ENCODE data around the gene B3GNT9.
A peak's percentile ranks its signal among the peaks of the same experiment; 100 is the strongest.

Gene B3GNT9, protein sequence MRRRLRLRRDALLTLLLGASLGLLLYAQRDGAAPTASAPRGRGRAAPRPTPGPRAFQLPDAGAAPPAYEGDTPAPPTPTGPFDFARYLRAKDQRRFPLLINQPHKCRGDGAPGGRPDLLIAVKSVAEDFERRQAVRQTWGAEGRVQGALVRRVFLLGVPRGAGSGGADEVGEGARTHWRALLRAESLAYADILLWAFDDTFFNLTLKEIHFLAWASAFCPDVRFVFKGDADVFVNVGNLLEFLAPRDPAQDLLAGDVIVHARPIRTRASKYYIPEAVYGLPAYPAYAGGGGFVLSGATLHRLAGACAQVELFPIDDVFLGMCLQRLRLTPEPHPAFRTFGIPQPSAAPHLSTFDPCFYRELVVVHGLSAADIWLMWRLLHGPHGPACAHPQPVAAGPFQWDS

DNA sequence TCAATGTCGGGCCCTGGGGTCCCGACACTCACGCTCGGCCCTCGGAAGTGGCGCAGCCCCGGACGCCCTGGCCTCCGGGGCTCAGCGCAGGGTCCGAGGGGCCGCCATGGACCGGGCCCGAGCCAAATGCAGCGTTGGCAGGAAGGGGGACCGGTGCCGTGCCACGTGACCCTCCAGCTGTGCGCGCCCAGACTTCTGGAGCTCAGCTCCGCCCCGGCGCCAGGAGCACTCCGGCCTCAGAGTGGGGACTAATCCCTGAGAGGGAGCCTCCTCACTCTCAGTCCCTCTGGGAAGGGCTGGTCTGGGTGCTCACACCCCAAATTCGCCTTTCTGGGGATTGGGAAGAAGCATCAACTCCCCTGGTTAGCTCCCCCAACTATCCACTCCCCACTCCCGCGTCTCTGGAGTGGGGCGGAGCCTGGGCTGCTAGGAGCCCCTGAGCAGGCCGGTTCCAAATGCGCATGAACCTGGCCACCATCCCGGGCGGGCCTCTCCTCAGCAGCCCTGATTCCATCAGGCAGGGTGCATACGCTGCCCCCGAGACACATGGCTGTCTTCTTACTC is at the start of gene B3GNT9:
Gene B3GNT9, minus strand, starts transcription at position 166 of the 564 bp plus-strand sequence. CDS start 513 bp downstream, outside the sequence.
- DNase-seq, result no peak

DNA sequence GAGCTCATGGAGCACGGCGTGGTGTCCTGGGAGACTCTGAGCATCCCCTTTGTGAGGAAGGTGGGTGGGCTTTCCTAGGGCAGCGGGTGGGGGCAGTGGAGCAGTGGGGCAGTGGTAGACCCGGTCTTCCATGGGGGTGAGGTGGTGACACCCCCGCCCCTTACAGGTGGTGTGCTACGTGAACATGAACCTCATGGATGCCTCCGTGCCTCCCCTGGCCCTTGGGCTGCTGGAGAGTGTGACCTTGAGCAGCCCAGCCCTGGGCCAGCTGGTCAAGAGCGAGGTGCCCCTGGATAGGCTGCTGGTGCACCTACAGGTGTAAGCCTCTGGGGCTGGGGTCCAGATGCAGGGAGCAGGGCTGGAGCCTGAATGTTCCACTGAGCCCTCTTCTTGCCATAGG is 49.7 kb upstream of the B3GNT9 start:
- no peak for DNase-seq

DNA sequence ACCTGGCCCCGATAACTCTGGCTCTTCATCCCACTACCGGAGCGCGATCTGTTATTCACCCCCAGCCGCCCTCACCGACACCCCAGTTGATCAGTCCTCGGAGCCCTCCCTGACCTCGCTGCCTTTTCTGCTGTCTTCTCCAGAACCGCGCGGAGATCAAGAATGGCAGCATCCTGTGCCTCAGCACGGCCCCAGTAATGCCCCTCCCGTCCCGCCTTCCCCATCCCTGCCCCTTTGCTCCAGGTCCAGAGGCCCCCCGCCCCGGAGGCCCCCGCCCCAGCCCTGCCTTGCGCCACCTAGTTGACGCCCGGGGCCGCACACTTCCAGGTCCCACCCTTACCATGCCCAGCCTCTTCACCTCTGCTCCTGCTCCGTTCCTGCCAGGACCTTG is 49.0 kb upstream of the B3GNT9 start:
- DNase-seq, result no peak

DNA sequence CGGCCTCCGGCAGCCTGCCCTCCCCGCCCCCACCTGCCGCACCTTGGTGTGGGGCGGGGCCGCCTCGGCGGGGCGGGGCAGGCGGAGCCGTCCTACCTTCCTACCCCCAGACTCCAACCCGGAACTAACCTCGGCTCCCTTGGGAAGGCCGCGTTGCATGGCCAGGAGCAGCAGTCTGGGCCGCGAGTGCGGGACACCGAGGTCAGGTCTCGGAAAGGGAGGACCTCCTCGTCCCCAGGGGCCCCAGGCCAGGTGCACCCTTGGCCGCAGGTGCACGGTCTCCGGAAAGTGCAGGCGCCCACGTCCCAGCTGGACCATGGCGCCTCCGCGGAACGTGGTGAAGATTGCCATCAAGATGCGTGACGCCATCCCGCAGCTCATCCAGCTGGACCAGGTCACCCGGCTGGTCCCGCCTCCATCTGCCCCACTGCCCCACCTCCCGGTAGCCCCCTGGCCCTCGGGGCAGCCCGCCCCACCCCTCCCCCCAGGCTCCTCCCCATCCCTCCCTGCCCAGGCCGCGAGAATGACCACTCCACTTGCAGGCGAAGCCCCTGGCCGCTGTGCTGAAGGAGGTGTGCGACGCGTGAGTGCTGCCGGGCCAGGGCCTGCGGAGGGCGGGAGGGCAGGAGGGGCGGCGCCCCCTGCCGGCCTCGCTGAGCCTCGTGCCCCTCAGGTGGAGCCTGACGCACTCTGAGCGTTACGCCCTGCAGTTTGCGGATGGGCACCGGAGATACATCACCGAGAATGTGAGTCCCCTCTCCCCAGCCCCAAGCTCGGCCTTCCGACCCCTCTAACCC is 48.4 kb upstream of the B3GNT9 start, which contains the start of gene ELMO3:
Gene ELMO3, plus strand, starts transcription at position 121 of the 797 bp plus-strand sequence. Its CDS starts 196 bp downstream, at position 317.
- no peak for DNase-seq

DNA sequence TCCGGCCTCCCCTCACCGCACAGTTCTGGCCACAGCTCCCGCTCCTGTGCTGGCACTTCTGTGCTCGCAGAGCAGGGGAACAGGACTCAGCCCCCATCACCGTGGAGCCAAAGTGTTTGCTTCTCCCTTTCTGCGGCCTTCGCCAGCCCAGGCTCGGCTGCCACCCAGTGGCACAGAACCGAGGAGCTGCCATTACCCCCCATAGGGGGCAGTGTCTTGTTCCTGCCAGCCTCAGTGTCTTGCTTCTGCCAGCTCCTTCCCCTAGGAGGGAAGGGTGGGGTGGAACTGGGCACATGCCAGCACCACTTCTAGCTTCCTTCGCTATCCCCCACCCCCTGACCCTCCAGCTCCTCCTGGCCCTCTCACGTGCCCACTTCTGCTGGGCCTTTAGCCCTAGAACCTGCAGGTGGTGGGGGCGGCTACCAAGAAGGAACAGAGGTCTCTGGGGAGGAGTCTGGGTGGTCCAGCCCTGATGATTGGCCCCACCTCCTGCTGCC is 47.5 kb upstream of the B3GNT9 start:
- DNase-seq, result no peak

DNA sequence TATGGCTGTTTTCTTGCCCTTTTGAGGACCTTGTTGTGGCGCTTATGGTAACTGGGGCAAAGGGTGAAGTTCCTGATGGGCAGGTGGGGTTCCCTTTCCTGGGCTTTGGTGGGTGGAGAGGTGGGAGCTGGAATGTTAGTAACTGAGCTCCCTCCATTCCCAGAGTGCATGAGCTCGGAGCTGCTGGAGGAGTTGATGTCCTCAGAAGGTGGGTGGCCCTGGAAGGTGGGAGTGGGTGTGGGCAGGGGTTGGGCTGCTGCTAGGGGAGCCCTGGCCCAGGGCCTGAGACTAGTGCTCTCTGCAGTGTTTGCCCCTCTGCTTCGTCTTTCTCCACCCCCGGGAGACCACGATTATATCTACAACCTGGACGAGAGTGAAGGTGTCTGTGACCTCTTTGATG is 46.9 kb upstream of the B3GNT9 start:
- no peak for DNase-seq

DNA sequence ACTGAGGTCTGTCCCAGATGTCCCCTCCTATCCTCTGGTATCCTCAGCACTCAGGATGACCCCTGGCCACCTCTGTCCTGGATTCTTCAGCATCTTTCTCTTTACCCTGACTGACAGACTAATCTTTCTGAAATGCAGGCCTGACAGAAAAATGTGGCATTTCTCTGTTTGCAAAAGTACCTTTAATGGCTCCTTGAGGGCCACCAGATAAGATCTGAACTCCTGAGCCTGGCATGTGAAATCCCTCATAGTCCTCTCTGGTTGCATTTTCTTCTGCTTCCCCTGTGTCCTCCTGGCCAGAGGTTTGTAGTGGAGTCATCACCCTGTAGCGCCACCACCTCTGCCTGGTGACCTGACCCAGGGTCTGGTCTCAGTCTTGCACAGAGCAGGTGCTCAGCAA is 46.1 kb upstream of the B3GNT9 start:
- no peak for DNase-seq

DNA sequence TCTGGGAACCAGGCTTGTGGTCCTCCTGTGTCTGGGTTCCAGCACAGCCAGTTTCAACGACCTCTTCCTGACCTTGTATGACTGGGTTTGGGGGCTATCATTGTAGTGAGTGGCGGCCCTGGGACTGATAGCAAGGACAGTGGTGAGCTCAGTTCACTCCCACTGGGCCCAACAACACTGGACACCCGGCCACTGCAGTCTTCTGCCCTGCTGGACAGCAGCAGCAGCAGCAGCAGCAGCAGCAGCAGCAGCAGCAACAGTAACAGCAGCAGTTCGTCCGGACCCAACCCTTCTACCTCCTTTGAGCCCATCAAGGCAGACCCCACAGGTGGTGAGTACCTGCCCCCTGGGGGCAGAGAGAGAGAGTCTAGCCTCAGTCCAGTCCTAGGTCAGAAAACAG is 44.9 kb upstream of the B3GNT9 start:
- DNase-seq, result no peak

DNA sequence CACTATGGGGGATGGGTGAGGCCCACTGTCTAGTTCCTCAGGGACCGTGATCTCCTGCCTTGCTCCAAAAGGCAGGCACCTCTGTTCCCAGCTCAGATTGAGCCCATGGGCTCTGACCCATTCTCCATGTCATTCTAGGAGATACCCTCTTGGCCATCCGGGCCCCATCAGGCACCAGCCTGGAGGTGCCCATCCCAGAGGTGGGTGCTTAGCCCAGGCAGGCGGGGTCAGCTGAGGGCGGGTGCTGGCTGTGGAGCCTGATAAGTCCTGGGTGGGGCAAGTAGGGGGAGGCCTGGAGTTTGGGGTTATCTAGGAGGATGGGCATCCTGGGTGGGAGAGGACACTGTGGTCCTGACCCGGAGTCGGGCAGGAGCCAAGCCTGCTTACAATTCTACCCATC is 43.5 kb upstream of the B3GNT9 start:
- no peak for DNase-seq

DNA sequence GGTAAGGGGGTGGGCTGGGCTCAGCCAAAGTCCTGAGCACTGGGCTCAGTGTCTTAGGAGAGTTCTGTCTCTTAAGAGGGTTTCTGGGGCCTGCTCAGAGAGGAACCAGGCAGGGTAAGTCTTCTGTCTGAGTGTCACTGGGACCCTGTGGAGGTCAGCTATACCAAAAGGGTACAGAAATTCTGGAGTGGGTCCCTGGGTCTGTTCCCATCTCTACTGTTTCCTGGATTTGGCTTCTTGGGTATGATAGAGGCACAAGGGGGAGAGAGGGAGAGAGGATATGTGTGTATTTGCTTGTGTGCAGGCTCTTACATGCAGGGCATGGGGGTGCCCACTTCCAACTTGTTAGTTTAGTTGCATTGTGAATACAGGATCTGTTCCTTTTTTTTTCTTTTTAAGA is 42.7 kb upstream of the B3GNT9 start:
- DNase-seq, result no peak

DNA sequence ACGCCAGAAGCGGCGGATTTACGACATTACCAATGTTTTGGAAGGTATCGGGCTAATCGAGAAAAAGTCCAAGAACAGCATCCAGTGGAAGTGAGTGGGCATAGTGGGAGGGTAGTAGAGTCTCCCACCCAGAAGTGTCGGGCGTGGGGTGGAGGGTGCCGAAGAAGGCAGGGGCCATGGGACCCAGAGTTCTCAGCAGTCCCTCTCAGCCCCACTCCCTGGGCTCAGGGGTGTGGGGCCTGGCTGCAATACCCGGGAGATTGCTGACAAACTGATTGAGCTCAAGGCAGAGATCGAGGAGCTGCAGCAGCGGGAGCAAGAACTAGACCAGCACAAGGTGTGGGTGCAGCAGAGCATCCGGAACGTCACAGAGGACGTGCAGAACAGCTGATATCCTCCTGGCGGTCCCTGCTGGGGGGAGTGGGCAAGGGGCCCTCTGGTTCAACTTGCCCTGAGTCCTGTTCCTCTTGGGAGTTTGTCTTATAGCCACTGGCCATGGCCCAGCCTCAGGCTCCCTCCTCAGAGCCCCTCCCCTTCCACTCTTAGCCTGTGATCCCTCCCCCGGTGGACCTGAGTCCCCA is 42.1 kb upstream of the B3GNT9 start:
- DNase-seq, result no peak

DNA sequence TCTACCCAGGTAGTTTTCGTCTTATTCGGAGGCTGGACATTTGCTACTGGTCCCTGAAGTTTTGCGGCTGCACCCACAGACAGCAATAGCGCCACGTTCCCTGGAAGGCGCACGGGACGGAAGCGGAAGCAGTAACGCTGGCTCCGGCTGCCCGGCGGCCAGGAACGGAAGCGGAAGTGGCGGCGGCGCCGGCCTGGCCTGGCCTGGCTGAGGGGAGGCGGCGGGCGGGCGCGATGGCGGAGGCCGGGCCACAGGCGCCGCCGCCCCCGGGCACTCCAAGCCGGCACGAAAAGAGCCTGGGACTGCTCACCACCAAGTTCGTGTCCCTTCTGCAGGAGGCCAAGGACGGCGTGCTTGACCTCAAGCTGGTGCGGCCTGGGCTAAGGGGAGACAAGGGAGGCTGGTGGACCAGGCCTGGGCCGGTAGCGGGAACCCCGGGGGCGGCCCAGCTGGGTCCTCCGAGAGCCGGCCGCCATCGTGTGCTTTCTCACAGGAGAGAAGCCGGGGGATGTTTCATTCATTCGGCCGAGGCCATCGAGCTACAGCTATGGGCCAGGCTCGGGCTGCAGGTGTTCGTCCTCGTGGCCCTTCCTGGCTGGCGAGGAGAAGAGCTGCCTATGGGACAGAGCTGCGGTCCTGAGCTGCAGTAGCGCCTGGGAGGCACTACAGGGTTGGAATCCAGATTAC is 41.3 kb upstream of the B3GNT9 start, which contains the start of gene E2F4:
Gene E2F4, plus strand, starts transcription at position 161 of the 687 bp plus-strand sequence. Its CDS starts 73 bp downstream, at position 234.
- peak; percentile 58 to 78 (median 66) for DNase-seq

DNA sequence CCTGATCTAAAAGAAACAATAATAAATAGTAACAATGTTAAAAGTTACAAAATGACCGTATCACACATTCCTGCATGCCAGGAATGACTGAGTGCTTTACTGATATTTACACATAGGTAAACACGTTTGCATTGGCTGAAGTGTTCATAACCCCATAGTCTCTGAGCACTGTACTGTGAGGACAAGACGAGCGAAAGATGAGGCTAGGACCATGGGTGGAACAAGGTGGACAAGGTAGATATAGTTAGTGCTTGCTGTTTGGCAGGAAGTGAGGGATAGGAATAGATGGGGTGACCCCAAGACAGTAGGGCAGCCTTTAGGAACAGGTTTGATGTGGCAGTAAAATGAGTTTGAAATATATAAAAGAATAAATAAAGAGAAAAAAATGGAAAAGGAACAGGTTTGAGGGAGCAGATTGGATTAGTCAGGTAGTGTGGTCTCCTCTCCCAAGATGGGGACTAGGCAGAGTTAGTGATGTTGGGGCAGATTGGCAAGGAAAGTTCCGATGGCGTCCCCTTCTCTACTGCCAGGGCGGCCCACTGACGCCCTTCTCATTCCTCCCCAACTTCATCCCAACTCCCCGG is 40.7 kb upstream of the B3GNT9 start:
- DNase-seq, result no peak

DNA sequence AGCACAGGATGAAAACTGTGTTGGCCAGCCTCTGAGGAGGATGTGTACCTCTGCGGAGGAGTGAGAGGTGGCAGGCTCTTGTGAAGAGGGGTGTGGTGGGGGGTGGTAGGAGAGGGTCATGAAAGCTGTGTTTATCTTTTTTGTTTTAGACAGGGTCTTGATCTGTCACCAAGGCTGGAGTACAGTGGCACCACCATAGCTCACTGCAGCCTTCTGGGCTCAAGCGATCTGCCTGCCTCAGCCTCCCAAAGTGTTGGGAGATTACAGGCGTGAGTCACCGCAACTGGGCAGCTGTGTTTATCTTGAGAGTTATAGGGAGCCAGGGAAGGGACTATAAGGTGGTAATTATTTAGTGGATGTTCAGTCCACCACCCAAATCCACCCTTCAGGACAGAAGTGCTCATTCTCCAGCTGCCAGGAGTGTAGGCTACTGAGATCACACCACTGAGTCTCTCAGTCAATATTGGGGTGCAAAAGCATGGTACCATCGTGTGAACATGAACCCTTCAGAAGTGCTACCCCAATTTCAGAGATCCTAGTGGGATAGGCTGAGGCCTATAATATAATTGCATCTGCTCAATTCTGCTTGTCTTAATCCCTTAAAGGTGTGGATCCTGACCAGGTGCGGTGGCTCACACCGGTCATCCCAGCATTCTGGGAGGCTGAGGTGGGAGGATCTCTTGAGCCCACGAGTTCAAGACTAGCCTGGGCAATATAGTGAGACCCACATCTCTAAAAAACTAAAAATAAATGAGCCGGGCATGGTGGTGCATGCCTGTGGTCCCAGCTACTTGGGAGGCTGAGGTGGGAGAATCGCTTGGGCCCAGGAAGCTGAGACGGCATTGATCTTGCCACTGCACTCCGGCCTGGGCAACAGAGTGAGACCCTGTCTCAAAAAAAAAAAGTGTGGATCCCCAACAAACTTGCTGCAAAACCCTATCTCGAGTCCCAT is 39.9 kb upstream of the B3GNT9 start:
- DNase-seq, result no peak

DNA sequence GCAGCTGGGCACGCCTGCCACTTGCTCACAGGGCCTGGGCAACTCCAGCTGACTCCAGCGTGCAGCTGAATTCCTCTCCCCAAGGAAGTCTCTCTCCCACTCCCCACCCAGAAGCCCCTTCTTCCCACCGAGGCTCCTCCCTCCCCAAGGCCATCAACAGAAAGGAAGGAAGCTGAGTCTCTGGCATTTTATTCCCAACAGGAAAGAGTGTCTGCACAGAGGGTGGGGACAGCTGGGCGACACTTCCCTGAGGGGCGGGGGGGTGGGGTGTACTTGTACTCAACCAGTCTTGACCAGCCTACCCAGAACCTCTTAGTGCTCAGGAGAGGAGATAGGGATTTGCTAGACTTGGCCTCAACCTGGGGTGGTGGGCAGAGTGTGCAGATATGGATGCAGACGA is 39.2 kb upstream of the B3GNT9 start, which contains the start of gene EXOC3L1:
Gene EXOC3L1, minus strand, starts transcription at position 96 of the 400 bp plus-strand sequence. CDS start 460 bp downstream, outside the sequence.
- DNase-seq, result no peak

DNA sequence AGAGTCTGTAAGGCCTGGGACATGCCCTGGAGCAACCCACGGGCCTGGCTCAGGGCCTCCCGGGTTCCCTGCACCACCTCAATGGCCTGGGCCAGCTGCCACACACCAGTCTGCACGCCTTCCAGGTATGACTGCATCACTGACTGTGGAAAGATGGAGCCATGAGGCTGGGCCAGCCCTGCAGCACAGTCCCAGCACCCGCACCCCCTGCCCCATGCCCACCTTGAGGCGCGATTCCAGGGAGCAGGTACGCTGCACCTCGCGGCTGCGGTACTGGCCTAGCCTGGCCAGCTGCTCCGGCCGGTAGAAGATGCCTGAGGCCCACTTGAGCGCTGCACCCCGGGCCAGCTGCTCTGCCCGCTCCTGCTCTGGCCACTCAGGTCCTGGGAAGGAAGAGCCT is 38.0 kb upstream of the B3GNT9 start:
- DNase-seq, result no peak

DNA sequence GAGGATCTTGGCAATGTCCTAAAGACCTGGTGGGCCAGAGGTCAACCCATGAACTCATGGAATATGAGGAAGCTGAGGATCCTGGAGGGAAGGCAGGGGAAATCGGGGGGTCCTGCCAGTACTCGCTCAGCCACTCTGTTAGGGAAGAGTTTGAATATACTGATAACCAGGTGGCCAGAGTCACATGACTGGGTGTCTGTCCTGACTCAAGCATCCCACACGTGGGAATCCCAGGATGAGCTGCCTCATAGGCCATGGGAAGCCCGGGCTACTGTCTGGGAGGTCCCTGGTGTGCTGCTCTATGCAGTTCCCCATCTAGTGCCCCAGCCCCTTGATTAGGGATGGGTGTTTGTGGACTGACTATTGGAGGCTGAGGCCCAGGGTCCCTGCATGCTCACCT is 37.5 kb upstream of the B3GNT9 start:
- DNase-seq, result no peak

DNA sequence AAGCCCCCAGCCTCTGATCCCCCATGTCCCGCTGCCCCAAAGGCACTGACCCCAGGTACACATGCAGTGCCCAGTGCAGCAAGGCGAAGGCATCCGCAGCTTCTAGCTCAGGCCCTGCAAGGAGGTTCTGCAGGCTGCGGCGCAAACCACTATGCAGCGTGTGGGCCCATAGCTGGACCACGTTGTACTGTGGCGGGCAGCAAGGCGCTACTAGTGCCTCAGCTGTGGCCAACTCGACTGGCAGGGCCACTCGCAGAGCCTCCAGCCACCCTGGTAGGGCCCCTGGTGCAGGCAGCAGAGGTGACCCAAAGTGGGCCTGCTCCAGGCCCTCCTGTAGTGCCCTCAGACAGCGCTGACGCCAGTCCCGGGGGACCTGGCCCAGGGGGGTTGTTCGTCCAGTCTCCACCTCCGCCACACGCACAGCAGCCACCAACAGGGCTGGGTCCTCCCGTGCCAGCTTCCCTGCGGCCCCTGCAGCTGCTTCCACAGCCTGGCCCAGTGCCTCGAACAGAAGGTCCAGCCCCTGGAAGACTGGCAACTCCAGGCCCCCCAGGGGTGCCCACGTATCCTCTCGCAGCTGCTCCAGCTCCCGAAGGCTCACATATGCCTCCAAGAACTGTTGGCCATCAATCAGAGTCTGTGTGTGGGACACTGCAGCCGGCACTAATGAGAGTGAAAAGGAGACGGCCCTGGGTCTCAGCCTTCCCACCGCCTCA is 36.5 kb upstream of the B3GNT9 start:
- DNase-seq, result no peak

DNA sequence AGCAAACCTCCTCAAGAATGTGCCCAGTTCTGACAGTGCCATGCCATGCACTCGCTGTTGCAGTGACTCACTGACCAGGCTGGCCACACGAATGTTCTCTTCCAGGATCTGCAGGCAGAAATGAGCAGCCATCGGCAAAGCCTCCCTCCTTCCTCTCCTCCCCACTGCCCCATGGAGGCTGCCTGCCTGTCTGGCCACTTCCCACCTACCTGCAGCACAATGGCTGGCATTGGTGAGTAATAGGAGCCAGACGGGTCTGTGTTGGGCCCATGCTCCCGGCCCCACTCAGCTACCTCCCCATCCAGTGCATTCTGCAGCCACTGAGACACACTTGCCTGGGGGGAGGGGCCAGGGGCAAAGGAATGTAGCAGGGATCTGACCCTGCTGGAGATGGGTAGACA is 35.8 kb upstream of the B3GNT9 start:
- no peak for DNase-seq

DNA sequence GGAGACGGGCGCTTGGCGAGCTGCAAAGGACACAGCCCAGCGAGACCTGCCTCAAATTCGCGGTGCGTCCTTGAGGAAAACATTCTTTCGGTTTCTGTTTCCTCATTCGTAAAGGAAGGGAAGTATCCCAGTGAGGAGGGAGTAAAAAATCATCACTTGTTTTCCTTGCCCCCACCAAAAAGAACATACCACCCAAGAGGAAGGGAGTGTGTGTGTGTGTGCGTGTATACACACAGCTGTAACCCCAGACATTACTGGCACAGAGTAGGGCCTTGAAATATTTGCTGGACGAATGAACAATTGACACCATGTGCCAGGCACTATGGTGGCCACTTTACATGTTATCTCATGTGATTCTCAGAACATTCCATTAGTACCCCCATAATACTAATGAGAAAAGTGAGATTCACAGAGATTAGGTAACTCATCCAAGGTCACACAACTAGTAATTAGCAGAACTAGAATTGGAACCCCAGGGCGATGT is 34.9 kb upstream of the B3GNT9 start:
- DNase-seq, result no peak

Data from activated naive CD4-positive, alpha-beta T cell (primary cell).